GM18951 (cell line): Measurements from ENCODE around the gene IFT52.

Experiments
- POLR2A ChIP-seq: IDR thresholded peaks from 4 replicates; pipeline ENCODE4 v1.6.1; 2011; ENCODE audit warnings: mild to moderate bottlenecking; ENCODE audit not compliant: insufficient read length, insufficient read depth; ENCODE audit errors: extremely low read depth
- in situ Hi-C: fragments of 300-500 bp; cut with MboI; formaldehyde crosslinking; loops from one replicate; pipeline ENCODE4 v1.12.0; 2022; ENCODE audit warnings: low sequenced_read_pairs, mixed read lengths, inconsistent platforms; ENCODE audit not compliant: unreplicated experiment

The IFT52 gene, protein sequence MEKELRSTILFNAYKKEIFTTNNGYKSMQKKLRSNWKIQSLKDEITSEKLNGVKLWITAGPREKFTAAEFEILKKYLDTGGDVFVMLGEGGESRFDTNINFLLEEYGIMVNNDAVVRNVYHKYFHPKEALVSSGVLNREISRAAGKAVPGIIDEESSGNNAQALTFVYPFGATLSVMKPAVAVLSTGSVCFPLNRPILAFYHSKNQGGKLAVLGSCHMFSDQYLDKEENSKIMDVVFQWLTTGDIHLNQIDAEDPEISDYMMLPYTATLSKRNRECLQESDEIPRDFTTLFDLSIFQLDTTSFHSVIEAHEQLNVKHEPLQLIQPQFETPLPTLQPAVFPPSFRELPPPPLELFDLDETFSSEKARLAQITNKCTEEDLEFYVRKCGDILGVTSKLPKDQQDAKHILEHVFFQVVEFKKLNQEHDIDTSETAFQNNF

GRCh38 chr20:43590392-43591303 lies at the start of gene IFT52:
IFT52 (plus strand) TSS chr20:43590937; CDS start chr20:43594699, 3,762 bp downstream.
- in situ Hi-C loops, result no loop called here
- TF ChIP-seq POLR2A, result peak; percentile 66

- TF ChIP-seq POLR2A, result no peak
- in situ Hi-C loops, result loop anchor here (25.0 kb wide), 1 partner anchor 546 kb away; no protein-coding TSS in a partner anchor
Observed at GRCh38 chr20:43541214-43541613, 49.5 kb upstream of the IFT52 start.

DNA sequence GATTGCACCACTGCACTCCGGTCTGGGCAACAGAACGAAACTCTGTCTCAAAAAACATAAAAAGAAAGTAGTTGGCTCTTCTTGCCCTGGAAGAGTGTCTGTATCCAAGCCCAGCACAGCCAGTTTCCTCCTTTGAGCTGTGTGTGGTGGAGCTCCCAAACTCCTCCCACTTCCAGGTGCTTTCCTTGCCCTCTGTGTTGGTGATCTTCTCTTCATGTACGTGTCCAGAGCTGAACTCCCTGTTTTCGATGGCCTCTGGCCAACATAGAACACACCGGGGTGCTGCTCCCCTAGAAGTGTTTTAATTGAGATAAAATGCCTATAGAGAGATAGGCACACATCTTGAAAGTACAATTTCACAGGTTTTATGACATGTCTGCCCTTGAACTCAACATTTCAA lies 48.6 kb upstream of the IFT52 start:
- in situ Hi-C loops, result loop anchor here (25.0 kb wide), 1 partner anchor 545 kb away; no protein-coding TSS in a partner anchor
- no peak for TF ChIP-seq POLR2A

DNA sequence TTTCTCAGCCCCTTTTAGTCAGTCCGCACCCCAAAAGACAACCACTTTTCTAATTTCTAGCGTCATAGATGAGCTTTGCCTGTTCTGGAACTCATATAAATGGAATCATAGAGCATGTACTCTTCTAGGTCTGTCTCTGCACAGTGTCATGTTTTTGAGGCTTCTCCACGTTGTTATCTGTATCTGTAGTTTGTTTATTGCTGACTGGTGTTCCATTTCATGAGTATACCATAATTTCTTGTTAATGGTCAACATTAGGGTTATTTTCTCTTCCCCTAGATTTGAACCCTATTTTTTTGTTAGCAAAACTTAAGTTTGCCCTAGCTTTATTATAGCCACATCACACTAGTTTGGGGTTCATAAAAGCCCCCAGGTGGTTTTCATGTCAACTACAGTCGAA lies 48.1 kb upstream of the IFT52 start:
- in situ Hi-C loops, result loop anchor here (25.0 kb wide), 1 partner anchor 545 kb away; no protein-coding TSS in a partner anchor
- no peak for TF ChIP-seq POLR2A

DNA sequence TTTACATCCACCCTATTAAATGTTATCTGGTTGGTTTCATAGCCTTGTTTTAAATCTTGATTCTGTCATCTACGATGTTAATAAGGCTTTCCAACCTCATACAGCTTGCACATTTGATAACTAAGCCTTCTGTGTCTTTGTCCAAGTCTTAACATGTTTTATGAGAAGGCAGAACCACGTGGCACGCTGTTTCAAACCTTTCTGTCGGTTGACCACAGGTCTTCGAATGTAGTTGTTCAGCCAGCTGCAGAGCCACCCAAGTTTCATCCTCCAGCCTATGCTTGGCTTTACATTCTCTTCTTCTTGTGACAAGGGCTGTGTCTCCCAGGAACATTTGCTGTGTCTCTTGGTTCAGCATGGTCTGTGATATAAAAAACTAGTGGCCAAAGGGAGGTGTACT lies 47.6 kb upstream of the IFT52 start:
- TF ChIP-seq POLR2A, result no peak
- in situ Hi-C loops, result loop anchor here (25.0 kb wide), 1 partner anchor 544 kb away; no protein-coding TSS in a partner anchor

GRCh38 chr20:43544501-43544900 lies 46.2 kb upstream of the IFT52 start:
- in situ Hi-C loops, result loop anchor here (25.0 kb wide), 1 partner anchor 543 kb away; no protein-coding TSS in a partner anchor
- TF ChIP-seq POLR2A, result no peak

DNA sequence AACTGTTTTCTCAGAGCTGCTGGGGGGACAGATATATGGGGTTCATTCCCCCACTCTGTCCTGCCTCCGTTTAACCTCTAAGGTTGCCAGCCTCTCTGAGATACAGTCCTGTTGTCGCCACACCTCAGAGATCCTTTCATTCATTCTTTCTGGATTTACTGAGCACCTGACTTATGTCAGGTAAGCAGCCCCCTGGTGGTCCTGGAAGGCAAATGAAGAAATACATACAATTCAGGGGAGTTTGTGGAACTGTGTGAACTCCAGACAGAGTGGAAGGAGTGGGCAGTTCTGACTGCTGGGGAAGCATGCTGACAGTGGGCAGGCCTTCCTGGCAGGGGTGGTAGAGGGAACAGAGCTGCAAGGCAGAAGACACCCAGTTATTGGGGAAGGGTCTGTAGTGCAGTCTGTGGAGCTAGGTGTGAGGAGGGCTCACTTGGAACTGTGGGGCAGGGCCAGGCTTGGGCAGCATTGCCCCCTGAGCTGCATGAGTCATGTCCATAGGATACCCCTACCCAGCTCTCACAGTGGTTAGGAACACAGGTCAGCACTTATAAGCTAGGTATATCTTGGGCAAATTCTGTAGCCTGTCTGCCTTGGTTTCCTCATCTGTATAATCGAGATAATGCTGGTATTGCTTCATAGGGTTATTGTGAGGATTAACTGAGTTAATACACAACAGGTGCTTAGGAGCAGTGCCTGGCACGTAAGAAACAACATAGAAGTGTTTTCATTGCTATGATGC lies 44.7 kb upstream of the IFT52 start:
- in situ Hi-C loops, result loop anchor here (25.0 kb wide), 1 partner anchor 541 kb away; no protein-coding TSS in a partner anchor
- TF ChIP-seq POLR2A, result no peak

- no peak for TF ChIP-seq POLR2A
- in situ Hi-C loops, result loop anchor here (25.0 kb wide), 1 partner anchor 539 kb away; no protein-coding TSS in a partner anchor
Observed at GRCh38 chr20:43548273-43548880, 42.4 kb upstream of the IFT52 start.

- in situ Hi-C loops, result loop anchor here (25.0 kb wide), 1 partner anchor 538 kb away; no protein-coding TSS in a partner anchor
- no peak for TF ChIP-seq POLR2A
Observed at GRCh38 chr20:43549416-43550065, 41.2 kb upstream of the IFT52 start.

- TF ChIP-seq POLR2A, result no peak
- in situ Hi-C loops, result no loop called here
Observed at GRCh38 chr20:43550456-43550855, 40.3 kb upstream of the IFT52 start.

DNA sequence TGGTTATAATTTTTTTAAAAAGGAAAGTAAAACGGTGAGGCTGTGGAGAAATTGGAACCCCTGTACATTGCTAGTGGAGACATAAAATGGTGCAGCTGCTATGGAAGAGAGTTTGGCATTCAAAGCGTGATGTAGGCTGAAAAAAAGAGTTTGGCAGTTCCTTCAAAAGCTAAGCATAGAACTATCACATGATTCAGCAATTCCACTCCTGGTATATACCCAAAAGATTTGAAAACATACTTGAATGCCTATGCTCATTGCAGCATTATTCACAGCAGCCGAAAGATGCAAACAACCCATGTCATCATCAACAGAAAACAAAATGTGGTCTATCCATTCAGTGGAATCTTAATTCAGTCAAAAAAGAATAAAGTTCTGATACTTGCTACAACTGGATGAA lies 36.4 kb upstream of the IFT52 start:
- TF ChIP-seq POLR2A, result no peak
- in situ Hi-C loops, result no loop called here

DNA sequence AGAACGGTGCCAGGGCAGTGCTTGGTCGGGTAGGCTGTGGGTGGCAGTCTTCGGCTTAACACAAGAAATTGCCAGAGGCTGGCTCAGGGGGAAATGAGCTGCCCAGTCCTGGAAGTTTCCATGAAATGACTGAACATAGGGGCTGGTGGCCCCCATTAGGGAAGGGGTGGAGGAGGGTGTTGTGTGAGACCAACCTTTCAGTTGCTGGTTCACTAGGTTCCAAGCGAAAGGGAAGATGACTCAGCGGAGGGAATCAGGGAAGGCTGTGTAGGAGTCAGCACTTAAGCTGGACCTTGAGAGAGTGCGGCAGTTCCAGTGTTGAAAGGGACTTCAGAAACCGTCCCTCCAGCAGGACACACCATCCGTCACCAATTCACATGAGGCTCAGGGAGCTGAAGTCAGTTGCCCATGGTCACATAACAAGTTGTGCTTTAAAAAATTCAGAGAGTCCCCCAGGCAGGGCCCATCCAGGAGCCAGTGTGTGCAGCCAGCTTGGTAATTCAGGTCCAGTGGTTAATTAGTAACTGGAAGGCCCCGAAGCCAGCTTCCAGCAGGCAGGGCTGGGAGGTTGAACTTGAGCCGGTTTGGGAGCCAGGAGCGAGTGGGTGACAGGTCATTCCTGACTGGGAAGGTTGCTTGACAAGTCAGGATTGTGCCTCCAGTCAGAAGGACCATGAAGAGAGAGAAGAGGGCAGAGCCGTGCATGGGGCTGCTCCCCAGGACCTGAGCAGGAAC lies 32.2 kb upstream of the IFT52 start, which contains the start of gene SGK2:
SGK2 (plus strand) TSS at position 616 of the 735 bp plus-strand sequence. CDS start 7,469 bp downstream, outside the sequence.
- no peak for TF ChIP-seq POLR2A
- in situ Hi-C loops, result no loop called here
